VCaP (cell line): ENCODE data around the gene FAM3C.
A peak's percentile ranks its signal among the peaks of the same experiment; 100 is the strongest.

ENCODE experiments used
- H3K27ac ChIP-seq: fragments of 450-650 bp; 2 replicates; pipeline ENCODE4 v1.5.1; 2017
- TF ChIP-seq, protein P1 (sequence below): fragments of 450-650 bp; conservative IDR thresholded peaks from 2 replicates; pipeline ENCODE4 v1.5.1; 2017; ENCODE audit warnings: mild to moderate bottlenecking, moderate library complexity

The FAM3C gene

DNA sequence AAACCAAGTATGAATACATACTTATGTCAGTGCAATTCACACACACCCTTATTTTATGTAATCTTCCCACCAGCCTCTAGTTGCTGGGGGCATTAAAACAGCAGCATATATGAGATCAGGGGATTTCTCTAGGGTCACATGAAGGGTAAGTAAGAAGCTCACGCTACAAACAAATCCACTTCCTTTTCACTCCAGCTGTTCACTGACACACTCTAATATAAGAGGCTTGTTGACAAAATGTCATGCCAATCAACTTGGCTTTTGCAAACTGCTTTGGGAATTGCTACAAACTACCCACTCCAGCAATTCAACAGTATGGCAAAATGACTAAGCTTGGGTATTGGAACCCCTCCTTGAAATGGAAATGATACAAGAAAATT is 10.3 kb downstream of the FAM3C start:
- TF ChIP-seq, protein P1, sequence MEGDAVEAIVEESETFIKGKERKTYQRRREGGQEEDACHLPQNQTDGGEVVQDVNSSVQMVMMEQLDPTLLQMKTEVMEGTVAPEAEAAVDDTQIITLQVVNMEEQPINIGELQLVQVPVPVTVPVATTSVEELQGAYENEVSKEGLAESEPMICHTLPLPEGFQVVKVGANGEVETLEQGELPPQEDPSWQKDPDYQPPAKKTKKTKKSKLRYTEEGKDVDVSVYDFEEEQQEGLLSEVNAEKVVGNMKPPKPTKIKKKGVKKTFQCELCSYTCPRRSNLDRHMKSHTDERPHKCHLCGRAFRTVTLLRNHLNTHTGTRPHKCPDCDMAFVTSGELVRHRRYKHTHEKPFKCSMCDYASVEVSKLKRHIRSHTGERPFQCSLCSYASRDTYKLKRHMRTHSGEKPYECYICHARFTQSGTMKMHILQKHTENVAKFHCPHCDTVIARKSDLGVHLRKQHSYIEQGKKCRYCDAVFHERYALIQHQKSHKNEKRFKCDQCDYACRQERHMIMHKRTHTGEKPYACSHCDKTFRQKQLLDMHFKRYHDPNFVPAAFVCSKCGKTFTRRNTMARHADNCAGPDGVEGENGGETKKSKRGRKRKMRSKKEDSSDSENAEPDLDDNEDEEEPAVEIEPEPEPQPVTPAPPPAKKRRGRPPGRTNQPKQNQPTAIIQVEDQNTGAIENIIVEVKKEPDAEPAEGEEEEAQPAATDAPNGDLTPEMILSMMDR, result no peak
- no peak overlapping the region for H3K27ac ChIP-seq

DNA sequence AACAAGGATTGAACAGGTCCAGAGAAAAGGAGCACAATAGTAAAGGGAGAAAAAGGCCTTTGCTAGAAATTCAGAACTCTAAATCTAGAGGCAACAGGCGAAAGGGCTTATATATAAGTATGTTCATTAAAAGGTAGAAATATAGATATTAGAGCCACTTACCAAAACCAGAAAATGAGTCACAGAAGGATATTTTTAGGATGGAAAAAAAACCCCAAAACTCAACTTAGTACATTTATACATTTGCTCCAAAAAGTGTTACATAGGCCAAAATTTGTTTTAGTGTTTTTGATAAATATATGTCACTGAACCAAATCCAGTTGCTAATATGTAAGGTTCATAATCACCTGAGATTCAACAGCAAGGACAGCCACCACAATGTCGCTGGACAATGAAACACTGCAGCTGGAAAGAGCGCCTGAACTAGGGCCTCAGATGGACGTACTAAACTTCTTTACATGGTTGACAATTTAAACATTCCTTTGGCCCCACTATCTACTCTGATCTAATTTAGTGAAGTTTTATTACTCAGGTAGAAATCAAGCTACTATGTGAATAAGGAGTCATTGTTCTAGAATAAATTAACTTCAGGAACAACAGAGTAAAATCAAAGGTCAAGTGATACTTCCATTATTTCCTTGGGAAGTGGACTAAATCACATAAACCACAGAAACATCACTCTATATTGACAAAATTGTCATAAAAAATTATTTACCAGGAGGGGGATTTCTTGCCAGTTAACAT is 10.9 kb downstream of the FAM3C start:
- TF ChIP-seq, protein P1, result no peak
- no peak overlapping the region for H3K27ac ChIP-seq

DNA sequence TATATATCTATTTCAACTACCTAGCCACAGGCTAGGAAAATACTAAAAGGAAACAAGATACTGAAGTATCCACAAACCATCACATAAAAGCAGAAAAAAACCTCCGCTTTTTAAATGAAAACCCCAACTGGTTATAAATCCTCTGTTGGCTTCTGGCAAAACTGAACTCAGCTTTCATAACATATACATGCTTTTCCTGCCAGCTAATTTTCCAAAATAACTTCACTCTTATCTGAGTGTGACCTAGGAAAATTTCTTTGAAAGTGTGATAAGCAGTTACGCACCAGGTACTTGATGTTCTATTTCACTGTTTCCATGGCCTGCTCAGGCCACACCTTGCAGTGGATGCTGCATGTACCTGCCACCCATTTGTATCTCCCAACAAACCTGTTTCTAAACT is 11.8 kb downstream of the FAM3C start:
- TF ChIP-seq, protein P1, result no peak
- no peak overlapping the region for H3K27ac ChIP-seq

DNA sequence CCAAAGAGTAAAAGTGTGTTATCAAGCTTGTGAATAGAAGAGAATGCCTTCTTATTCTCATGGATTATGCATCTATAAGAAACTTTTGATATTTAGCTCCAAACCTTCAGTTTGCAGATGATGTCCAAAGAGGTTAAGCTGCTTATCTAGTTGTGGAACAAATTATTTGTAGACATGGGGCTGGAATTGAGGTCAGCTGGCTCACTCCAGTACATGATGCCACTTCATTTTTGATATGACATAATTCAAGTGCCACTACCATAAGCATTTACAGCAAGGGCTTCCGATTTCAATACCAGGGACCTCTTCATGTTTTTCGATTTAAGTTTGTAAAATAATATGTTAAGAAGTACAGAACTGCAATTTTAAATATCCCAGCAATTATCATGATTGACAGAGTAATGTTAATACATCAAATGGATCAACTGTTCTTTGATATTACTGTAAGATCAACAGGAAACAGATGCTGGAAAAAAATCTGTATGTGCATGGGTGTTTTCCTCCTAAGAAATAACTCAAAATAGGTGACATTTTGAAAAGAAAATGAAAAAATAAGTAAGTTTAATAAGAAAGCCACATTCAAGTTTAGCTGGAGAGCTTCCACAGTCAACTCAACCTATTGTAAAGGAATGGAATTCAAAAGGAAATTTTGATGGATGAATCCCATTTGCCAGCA is 12.7 kb downstream of the FAM3C start:
- TF ChIP-seq, protein P1, result no peak

DNA sequence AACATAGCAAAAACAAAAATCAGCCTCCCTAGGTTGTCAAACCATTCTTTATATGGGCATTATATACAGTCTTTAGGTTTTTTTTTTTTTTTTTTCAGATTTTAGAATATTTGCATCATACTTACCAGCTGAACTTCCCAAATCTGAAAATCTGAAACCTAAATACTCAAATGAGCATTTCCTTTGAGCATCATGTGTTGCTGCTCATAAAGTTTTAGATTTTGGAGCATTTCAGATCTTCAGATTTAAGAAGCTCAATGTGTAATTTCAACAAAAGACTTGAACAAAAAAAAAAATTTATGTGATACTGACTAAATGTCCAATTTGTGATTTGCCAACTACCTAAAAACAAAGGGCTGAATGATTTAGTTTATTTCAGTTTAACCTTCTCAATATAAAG is 13.6 kb downstream of the FAM3C start:
- TF ChIP-seq, protein P1, result no peak
- H3K27ac ChIP-seq, result peak overlapping the region; percentile 24

More for the DNA sequence above, 12.7 kb downstream of the FAM3C start:
- peak overlapping the region; percentile 24 for H3K27ac ChIP-seq

DNA sequence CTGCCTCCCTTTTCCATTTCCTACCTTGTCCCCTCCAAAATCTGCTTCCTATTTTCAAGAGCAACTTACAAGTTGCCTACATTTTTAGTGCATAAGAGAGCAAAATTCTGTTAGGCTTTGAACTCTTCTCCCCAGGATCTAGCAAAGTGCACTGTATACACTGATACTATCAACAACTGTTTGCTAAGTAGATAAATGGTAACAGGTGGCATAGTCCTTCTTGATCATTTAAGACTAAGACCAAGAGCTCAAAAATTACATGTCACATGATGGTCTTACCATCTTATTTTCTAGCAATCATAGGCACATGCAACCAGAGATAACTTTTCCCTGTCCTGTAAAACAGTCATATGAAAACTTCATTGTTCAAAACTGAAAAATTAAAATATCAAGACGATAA is 16.2 kb downstream of the FAM3C start:
- TF ChIP-seq, protein P1, result no peak

DNA sequence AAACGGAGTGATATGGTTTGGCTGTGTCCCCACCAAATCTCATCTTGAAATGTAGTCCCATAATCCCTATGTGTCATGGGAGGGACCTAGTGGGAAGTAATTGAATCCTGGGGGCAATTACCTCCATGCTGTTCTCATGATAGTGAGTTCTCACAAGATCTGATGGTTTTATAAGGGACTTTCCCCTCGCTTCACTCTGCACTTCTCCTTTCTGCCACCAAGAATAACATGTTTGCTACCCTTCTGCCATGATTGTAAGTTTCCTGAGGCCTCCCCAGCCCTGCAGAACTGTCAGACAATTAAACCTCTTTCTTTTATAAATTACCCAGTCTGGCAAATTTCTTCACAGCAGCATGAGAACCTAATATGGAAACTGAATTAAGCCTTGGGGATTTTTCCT is 19.1 kb downstream of the FAM3C start:
- no peak overlapping the region for H3K27ac ChIP-seq
- TF ChIP-seq, protein P1, result no peak

More for the DNA sequence above, 16.2 kb downstream of the FAM3C start:
- H3K27ac ChIP-seq, result no peak overlapping the region
